Stimulated activated CD4-positive, alpha-beta T cell treated with anti-CD3 and anti-CD28 coated beads, Interleukin-12 subunit alpha, Interleukin-12 subunit beta, amount 100 ng/mL, for 48 hours (primary cell): ENCODE data around the gene SRSF7.
"Not testable (repeated sequence)": the region's sequence is repeated elsewhere in the genome, so short reads cannot be mapped to it uniquely, and the experiment has no call there.

Experiments
- DNase-seq, 3 donors: peaks; one replicate each; pipeline ENCODE4 v3.0.0-alpha.2; 2020; ENCODE audit warnings: low read depth in 2 of 3, low spot score in 1 of 3

SRSF7 gene

DNA sequence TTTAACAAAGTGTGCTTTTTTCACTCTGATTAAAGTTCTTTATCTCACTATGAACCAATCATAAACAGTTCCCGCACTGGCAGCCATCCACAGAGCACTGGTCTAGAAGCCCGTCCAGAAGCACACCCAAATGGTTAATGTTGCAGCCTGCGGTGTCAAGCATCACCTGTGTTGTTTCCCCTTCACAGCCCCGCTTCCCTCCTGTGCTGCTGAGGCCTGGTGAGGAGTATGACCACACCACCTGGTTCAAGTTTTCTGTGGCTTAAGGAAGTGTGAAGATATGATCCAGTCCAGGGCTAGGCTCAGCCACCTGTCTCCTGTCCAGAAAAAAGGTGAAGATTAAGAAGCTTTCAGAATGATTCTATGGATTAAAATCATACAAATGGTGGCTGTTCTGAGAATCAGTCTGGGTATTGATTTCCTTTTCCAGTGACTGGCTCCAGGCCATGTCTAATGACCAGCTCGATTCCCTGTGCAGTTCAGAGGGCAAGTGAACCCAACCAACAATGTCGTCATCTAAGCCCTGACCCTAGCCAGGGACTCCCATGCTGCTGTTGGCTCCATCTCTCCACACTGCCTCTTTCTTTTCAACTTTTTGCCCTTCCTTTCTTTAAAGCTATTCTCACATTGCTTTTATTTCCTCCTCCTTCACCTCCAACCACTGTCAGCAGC, 17.7 kb downstream of the SRSF7 start:
- no peak for DNase-seq

GRCh38 chr2:38731684-38732221, 19.4 kb downstream of the SRSF7 start:
- no peak for DNase-seq

DNA sequence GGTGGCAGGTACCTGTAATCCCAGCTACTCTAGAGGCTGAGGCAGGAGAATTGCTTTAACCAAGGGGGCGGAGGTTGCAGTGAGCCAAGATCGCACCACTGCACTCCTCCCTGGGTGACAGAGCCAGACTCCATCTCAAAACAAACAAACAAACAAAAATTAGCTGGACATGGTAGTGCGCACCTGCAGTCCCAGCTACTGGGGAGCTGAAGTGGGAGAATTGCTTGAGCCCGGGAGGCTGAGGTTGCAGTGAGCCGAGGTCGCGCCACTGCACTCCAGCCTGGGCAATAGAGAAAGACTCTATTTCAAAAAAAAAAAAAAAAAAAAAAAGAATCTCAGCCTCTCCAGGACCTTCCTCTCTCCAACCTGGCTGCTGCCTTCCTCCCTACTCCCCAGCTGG, 20.1 kb downstream of the SRSF7 start:
- DNase-seq: no peak

DNA sequence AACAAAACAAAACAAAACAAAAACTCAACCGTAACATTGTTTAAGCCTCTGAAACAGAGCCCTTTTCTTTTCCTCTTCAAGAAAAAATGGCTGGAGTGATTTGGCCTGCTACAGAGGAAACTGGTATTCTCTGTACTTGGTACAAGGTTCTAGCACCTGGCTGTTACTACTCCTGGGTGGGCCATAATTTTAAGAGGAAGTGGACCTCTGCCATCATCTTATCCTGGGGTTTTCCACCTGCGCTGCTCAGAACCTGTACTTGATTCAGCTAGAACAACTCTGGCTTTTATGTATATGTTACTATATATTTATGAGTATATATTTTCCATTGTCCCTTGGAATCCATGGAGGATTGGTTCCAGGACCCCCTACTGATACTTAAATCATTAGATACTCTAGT, 22.5 kb downstream of the SRSF7 start:
- DNase-seq: no peak

DNA sequence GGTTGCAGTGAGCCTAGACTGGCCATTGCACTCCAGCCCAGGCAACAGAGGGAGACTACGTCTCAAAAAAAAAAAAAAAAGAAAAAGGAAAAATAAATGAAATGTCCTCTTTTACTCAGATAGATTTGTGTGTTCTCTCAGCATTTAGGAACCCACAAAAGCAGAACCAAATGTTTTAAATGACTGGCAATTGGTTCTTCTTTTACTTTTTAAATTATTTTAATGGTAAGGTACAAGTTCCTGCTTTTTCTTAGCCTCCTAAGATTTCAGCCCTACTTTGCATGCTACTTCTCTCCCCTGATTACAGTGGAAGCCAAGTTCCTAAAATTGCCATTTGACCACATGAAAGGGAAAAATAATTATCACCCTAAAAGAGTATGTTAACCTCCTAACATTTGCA, 23.5 kb downstream of the SRSF7 start:
- no peak for DNase-seq

GRCh38 chr2:38723173-38723572, 28.0 kb downstream of the SRSF7 start:
- DNase-seq: no peak

DNA sequence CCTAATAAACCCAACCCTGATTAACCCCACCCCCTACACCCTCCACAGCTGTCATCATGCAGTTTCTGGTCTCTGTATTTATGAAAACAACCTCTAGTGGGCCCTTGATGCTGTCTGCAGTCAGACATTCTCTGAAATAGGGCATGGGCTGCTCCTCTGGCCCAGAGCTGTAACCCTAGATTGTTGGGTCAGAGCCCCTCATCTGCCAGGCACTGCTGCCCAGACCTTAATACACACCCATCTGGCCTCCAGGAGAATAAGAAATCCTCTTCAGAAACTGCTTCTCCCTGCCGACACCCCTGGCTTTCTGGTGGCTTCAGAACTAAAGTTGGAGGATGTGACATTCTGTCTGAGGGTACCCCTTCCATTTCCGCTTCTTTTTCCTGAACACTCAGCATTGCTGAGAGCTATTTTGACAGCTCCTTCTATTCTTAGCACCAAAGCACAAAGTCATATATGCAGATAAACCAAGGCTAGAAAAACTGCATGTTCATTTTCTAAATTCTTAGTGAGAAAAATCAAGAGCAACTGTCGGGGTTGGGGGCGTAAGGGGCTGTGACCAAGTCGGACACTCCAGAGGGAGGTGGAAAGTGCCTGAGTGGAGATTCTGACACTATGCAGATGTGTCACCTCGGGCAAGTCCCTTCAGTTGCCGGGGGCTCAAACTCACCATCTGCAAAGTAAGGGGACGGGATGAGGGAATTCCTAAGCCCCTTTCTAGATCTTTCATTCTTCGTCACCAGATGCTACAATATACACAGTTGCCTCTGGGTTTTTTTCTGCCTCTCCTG, 28.7 kb downstream of the SRSF7 start:
- peak; percentile 33 to 60 (median 48) for DNase-seq

DNA sequence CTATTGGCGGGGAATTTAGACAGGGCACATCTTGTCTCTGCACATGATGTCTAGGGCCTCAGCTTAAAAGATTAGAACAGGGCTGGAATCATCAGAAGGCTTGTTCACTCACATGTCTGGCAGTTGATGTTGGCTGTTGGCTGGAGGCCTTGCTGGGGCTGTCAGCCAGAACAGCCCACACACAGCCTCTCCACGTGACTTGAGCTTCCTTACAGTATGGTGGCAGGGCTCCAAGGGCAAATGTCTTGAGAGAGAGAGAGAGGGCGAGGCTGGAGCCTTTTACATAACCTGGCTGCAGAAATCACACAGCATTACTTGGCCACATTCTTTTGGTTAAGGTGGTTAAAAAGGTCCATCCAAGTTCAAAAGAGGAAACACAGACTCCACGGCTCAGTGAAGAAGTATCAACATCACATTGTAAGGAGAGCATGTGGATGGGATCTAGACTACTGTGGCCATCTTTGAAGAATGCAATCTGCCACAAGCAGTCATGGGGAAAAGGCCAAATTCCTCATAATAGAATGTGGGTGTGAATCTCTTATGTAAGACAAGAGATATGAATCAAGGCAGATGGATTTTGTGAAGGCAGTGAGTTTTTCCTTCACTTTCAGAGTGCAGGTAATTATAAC, 30.4 kb downstream of the SRSF7 start:
- no peak for DNase-seq

GRCh38 chr2:38719706-38720105, 31.5 kb downstream of the SRSF7 start:
- DNase-seq: no peak

DNA sequence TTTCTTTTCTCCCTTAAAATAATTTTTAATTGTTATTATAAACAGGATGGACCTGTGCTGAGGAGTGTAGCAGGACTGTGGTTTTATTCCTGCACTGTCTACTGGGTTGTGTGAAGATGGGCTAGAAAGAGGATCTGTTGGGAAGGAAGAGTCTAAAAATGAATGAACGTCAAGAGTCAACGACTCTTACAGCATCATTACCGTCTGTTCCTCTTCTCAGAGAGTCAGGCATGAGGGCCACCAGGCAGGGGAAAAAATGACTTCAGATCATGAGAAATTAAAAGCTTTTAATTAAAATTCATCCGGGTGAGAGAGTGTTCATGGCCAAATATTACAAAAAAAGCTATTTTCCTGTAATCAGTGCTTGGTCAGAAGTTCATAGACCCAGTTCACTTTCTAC, 32.6 kb downstream of the SRSF7 start:
- no peak for DNase-seq

DNA sequence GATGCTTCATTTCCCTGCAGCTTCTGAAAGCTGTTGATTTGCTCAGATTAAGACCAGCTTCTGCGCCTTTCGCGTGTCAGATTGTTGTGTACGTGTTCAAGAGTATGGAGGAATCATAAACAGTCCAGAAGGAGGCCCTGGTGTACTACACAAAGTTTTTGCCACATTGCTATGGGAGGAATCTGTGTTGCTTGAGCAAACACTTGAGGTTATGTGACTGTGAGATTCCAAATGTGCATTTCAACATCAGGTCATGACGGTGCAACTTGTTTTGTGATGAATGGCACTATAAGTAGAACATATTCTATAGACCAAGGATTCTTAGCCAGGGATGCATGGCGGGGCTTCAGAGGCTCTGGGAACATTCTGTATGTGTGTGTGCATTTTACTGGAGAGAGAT, 35.0 kb downstream of the SRSF7 start:
- DNase-seq: no peak

- not testable (repeated sequence) for DNase-seq
Measured at GRCh38 chr2:38714941-38715340, 36.2 kb downstream of the SRSF7 start.

DNA sequence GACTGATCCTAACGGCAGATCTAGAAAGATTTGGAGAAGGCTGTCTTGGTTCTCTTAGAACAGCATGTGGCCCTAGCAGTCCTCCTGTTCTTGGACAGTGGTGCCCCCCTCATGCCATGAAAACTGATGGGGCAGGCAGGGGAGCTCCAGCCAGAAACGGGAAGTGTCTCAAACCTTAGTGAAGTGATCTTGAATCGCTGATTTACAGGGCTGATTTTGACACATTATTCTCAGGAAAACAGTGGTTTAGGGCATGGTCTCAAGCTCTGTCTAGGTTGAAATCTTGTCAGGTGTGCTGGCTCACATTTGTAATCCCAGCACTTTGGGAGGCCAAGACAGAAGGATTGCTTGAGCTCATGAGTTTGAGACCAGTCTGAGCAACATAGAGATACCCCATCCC, 37.8 kb downstream of the SRSF7 start:
- DNase-seq: no peak

GRCh38 chr2:38712871-38713270, 38.3 kb downstream of the SRSF7 start:
- no peak for DNase-seq

- DNase-seq: no peak
Measured at GRCh38 chr2:38712413-38712812, 38.7 kb downstream of the SRSF7 start.

DNA sequence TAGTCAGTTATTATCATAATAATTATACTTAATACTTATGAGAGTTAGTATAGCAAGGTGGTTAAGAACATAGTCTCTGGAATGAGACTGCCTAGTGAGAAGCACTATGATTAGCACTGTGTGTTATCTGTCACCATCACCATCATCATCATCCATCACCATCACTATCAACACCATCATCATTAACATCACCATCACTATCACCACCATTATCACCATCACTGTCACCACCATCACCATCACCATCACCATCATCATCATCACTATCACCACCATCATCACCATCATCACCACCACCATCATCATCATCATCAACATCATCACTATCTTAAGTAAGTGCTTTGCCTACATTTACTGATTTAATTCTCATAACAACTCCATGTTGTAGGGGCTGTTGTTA, 39.6 kb downstream of the SRSF7 start:
- no peak for DNase-seq

GRCh38 chr2:38709567-38710194, 41.5 kb downstream of the SRSF7 start:
- DNase-seq: peak in 1 of 3 donors; percentile 27

DNA sequence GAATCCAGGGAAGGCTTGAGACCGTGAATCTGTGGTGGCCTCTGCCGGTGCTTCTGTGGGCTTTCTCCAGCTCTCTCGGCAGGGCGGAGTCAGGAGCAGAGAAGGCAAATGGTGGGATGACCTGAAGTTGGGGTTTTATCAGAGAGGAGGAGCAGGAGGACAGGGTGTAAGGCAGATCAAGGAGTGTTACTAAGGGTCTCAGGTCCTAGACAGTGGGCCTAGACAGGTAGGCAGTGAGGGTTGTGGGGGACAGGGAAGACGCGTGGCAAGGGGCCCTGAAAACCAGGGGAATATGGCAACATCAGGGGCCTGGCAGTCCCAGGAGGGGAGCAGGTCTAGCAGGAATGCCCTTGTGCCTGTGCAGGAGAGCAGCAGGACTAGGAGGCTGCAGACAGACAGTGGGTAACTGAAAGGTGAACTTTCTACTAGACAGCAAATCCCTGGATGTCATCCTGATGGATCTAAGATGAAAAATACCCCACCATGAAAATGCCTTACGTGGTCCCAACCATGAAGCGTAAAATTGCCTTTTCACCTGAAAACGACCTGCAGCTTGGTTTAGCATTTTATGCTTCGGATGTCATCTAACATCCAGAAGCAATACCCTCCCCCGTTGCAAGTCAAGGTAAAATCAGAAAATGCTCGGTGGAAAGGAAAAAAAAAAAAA, 42.1 kb downstream of the SRSF7 start:
- DNase-seq: no peak

- DNase-seq: not testable (repeated sequence)
Measured at GRCh38 chr2:38708491-38708890, 42.7 kb downstream of the SRSF7 start.

GRCh38 chr2:38706846-38707345, 44.3 kb downstream of the SRSF7 start:
- DNase-seq: no peak

DNA sequence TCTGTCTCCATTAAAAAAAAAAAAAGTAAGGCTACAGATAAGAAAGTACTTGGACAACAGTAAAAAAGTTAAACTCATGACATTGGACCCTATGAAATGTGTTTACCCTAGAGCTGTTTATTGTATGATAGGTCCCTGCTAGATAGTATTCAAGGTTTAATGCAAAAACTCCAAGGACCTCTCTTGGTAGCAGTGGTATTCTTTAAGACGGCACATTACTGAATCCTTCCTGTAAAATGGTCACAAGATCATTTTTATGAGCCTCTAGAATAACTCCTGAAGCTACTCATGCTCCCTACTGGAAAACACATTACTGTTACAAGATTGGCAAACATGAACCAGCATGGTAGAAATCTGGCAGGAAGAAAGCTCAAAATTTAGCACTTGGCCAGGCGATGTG, 46.5 kb downstream of the SRSF7 start:
- DNase-seq: no peak
